DMS114 treated with DMSO at 0.1 percent for 48 hours (cell line): Measurements from ENCODE around the gene TRIM17.

Source experiments
- DNase-seq: peaks from one replicate; lab custom pipeline; 2025; ENCODE audit not compliant: unreplicated experiment; lab: John Stamatoyannopoulos, UW

TRIM17 gene

DNA sequence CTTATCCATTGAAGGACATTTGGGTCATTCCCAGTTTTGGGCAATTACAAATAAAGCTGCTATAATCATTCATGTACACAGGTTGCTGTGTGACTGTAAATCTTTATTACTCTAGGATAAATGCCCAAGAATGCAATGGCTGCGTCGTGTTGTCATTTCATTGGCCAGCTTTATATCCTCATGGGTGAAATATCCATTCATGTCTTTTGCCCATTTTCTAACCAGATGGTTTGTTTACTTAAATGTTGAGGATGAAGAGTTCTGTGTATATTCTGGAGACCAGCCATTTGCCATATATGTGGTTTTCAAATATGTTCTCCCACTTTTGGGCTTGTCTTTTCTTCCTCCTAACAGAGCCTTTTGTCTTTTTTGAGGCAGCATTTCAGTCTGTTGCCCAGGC is 35.3 kb downstream of the TRIM17 start:
- DNase-seq, result no peak

DNA sequence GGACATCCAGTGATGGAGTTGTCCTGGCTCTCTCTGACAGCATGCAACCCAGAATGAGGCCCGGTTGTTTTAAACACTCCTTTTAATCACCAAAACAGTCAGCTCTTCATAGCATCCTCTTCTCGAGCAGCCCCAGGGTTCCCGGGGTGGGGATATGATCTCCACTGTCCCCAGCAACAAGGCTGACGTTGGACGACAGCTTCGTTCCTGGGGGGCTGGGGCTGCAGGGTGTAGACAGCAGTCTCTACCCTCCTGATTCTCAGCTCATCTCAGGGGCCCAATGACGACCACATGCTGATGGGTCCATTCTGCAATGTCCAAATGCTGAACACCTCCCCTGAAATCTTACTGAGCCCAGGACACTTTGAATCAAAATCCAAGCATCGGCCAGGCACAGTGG is 37.0 kb downstream of the TRIM17 start:
- no peak for DNase-seq

DNA sequence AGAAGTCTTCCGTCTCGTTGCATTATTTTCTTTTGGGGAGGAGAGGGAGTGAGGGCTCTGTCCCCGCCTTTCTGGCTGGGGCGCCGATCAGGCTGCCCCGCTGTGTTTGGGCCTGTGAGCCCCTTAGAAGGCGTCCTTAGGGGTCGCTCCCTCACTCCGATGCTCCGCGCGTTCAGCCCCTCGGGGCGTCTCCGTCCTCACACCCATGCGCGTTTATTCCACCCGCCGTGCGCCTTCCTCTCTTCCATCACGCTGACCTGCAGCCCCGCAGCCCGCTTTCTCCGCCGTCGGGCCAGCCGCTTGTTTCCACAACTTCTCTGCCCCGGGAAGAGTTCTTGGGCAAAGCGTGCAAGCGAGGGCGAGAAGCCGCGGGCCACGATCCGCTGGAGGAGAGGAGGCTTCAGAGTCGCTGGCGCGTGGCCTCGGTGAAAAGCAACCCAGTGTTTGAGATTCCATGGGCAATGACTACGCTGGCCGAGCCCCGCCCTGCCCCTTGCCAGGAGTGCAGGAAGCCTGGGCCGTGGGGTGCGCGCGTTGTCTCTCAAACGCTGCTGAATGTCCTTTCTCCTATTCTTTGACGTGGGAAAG is 37.7 kb downstream of the TRIM17 start:
- no peak for DNase-seq

DNA sequence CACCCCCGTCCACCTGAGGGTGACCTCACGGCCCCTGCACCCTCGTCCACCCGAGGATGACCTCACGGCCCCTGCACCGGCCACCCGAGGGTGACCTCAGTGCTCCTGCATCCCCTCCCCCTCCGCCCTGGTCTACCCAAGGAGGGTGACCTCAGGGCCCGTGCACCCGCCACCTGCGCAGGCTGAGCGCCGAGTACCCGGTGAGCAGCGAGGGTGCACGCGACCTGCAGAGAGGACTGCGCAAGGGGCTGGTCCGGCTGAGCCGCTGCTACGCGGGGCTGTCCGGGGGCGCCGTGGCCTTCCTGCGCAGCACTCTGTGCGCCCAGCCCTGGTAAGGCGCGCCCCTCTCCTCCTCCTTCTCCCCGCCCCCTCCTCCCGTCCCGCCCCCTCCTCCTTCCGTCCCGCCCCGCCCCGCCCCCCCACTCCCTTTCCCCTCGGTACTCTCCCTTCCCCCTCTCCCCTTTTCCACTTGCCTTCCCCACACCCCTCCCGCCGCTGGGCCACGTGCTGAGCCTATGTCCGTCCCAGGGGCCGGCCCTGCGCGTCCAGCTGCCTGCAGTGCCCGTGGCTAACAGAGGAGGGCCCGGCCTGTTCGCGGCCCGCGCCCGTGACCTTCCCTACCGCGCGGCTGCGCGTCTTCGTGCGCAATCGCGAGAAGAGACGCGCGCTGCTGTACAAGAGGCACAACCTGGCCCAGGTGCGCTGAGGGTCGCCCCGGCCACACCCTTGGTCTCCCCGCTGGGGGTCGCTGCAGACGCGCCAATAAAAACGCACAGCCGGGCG is 38.4 kb downstream of the TRIM17 start:
- peak; percentile 58 for DNase-seq

DNA sequence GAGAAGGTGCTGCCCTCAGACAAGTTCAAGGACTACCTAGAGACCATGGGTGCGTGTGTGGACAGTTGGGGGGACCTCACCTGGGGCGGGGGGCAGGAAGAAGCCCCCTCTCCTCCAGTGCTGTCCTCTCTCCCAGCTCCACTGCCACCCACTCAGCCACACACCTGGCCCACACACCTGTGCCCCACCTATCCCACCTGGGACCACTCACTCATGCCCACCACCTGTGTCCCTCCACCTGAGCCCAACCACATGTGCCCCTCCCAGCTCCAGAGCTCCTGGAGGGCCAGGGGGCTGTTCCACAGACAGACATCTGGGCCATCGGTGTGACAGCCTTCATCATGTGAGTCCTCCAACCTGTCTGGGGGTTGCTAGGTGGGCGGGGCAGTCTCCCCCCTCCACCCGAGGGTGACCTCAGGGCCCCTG is 39.0 kb downstream of the TRIM17 start:
- no peak for DNase-seq

DNA sequence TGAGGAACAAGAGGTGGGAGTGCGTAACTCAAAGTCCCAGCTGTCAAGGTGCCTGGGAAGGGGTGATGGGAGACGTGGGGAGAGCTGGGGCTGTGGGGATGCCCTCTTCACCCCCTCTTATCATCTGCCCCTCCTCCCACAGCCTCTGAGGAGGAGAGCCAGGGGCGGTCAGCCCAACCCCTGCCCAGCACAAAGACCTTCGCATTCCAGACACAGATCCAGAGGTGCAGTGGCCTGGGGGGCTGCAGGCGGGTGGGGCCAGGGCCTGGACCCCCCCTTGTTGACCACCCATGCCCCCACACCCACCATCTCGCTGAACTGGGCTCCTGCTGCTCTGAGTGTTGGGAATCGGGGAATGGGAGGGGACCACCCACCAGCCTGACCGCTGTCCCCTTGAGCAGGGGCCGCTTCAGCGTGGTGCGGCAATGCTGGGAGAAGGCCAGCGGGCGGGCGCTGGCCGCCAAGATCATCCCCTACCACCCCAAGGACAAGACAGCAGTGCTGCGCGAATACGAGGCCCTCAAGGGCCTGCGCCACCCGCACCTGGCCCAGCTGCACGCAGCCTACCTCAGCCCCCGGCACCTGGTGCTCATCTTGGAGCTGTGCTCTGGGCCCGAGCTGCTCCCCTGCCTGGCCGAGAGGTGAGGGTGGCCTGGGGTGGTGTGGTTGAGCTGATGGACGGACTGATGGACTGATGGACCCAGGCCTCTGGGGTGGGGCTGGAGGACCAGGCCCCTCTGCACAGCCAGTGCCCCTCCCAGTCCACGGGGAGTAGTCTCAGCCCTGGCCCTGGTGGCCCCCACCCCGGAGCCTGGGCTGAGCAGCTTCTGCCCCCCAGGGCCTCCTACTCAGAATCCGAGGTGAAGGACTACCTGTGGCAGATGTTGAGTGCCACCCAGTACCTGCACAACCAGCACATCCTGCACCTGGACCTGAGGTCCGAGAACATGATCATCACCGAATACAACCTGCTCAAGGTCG is 39.7 kb downstream of the TRIM17 start:
- no peak for DNase-seq

DNA sequence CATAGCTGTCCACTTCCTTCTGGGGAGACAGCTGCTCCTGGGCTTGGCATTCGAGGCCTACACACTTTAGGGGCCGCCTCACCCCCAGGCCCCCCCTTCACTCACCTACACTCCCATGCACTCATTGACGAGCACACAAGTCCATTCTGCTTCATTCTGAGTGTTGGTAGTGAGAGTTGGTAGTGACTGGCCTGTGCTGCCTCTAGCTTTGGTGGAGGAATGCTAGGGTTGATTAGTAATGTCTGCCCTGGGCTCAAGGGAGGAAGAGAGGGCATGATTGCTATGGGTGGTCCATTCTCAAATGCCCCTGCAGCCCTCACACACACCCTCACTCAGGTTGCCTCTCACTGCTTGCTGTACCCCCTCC is 40.4 kb downstream of the TRIM17 start:
- DNase-seq, result no peak

DNA sequence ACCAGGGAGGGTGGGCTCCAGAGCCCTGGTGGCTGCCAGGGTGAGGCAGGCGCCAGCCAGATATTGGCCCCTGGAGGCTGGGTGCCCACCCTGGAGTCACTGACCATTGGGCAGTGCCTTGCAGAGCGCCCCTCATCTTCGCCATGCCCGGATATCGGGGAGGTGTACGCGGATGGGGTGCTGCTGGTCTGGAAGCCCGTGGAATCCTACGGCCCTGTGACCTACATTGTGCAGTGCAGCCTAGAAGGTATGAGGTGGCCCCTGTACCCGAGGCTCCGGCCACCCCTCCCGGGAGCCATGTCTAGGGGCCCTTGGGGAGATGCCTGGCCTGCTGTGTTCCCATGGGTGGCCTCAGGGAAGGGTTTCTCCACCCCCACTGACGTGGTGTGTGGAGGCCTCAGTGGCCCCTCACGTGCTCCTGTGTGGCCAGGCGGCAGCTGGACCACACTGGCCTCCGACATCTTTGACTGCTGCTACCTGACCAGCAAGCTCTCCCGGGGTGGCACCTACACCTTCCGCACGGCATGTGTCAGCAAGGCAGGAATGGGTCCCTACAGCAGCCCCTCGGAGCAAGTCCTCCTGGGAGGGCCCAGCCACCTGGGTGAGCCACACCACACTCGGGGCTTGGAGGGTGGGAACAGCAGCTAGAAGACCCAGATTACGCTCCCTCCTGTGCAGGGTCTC is 40.9 kb downstream of the TRIM17 start:
- DNase-seq, result no peak

DNA sequence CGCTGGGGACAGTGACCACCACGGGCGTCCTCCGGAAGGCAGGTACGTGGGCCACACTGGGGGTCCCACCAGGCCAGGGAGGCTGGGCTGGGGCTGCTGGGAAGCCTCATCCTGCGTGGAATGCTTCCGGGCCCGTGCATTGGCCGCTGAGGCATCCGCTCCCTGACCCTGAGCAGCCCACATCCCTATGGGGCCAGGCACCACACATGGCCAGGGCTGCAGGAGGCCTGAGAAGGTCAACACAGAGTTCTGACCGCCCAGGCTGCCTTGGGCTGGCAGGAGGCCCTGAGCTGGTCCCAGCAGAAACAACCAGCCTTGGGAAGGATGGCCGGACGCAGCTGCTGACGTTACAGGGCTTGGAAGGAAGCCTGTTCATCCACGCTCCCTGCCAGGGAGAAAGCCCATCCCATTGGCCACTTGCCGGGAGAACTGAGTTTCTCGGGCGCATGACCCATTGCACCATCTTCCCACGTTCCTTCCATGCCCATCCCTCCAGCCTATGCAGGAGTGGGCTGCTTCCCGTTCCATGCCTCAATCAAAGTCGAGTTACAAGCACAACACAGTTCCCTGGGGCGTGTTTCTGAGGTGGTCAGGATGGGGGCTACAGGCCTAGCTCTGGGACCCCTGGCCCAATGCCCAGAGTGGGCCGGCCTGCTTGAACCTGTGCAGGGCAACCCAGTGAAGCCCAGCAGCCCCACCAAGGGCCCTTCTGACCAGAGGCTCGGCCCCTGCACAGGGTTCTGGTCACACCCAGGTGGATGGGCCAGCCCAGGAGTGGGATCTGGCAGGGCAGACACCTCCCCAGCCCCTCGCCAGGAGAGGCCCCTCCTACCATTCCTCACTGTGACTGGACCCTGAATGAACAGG is 41.7 kb downstream of the TRIM17 start:
- DNase-seq, result no peak

DNA sequence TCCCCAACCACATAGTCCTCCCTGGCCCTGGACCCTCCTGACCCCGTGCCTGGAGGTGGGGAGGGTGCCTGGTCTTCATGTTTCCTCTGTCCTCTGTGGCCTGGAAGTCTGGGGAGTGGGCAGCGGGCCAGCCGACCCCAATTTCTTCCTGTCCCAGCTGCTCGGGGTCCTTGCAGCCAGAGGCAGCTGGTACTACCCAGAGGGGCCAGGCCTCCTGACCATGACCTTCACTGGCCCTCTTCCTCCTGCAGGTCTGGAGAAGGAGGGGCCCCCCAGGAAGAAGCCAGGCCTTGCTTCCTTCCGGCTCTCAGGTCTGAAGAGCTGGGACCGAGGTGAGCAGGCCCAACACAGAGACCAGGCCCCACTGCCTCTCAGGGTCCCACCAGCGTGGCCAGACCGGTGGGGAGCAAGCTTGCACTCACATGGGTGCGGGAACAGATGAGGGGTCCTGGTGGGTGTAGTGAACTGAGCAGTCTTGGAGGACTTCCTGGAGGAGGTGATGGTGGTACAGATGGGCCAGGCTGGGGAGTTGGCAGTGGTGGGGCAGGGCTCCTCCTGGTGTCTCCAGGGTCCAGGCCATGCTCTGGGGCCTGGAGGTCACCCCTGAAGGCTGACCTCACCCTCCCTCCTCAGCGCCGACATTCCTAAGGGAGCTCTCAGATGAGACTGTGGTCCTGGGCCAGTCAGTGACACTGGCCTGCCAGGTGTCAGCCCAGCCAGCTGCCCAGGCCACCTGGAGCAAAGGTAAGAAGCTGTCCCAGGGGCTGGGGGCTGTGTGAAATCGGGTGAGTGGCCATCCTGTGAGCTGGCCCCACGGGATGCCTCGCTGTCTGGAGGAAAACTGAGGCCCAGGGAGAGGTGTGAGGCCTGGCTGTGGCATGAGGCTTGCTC is 42.7 kb downstream of the TRIM17 start:
- no peak for DNase-seq

DNA sequence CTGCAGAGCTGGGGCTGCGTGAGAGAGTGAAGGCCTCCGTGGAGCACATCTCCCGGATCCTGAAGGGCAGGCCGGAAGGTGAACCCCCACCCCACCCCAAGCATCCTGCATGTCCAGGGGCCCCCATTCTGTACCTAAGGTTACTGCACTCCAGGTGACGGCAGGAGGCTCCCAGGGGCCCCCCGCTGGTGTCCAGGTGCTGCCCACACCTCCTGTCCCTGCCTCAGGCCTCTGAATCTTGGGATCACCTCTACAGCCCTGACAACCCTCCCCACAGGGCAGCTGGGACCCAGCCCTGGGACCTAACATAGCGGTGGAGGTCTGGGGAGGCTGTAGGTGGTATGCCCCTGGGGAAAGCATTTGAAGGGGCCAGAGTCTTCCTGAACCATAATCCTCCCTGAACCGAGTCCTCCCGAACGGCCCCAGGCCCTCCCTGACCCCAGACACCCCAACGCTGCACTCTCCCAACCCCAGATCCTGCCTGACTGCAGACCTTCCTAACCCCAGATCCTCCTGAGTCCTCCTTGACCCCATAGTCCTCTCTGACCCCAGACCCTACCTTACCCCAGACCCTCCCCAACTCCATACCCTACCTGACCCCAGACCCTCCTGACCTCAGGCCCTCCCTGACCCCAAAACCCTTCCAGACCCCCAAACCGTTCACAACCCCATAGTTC is 43.5 kb downstream of the TRIM17 start:
- no peak for DNase-seq

DNA sequence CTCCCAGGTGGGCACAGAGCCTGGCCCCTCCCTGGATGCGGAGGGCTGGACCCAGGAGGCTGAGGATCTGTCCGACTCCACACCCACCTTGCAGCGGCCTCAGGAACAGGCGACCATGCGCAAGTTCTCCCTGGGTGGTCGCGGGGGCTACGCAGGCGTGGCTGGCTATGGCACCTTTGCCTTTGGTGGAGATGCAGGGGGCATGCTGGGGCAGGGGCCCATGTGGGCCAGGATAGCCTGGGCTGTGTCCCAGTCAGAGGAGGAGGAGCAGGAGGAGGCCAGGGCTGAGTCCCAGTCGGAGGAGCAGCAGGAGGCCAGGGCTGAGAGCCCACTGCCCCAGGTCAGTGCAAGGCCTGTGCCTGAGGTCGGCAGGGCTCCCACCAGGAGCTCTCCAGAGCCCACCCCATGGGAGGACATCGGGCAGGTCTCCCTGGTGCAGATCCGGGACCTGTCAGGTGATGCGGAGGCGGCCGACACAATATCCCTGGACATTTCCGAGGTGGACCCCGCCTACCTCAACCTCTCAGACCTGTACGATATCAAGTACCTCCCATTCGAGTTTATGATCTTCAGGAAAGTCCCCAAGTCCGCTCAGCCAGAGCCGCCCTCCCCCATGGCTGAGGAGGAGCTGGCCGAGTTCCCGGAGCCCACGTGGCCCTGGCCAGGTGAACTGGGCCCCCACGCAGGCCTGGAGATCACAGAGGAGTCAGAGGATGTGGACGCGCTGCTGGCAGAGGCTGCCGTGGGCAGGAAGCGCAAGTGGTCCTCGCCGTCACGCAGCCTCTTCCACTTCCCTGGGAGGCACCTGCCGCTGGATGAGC is 44.3 kb downstream of the TRIM17 start:
- no peak for DNase-seq

DNA sequence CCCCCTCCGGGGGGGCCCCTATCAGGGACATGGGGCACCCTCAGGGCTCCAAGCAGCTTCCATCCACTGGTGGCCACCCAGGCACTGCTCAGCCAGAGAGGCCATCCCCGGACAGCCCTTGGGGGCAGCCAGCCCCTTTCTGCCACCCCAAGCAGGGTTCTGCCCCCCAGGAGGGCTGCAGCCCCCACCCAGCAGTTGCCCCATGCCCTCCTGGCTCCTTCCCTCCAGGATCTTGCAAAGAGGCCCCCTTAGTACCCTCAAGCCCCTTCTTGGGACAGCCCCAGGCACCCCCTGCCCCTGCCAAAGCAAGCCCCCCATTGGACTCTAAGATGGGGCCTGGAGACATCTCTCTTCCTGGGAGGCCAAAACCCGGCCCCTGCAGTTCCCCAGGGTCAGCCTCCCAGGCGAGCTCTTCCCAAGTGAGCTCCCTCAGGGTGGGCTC is 44.9 kb downstream of the TRIM17 start:
- no peak for DNase-seq

DNA sequence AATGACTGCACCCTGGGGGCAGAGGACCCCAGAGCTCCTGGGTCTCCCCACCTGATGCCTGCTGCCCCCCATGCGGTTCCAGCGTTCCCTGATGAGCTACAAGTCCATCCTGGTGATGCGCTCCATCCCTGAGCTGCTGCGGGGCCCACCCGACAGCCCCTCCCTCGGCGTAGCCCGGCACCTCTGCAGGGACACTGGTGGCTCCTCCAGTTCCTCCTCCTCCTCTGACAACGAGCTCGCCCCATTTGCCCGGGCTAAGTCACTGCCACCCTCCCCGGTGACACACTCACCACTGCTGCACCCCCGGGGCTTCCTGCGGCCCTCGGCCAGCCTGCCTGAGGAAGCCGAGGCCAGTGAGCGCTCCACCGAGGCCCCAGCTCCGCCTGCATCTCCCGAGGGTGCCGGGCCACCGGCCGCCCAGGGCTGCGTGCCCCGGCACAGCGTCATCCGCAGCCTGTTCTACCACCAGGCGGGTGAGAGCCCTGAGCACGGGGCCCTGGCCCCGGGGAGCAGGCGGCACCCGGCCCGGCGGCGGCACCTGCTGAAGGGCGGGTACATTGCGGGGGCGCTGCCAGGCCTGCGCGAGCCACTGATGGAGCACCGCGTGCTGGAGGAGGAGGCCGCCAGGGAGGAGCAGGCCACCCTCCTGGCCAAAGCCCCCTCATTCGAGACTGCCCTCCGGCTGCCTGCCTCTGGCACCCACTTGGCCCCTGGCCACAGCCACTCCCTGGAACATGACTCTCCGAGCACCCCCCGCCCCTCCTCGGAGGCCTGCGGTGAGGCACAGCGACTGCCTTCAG is 45.5 kb downstream of the TRIM17 start:
- no peak for DNase-seq

DNA sequence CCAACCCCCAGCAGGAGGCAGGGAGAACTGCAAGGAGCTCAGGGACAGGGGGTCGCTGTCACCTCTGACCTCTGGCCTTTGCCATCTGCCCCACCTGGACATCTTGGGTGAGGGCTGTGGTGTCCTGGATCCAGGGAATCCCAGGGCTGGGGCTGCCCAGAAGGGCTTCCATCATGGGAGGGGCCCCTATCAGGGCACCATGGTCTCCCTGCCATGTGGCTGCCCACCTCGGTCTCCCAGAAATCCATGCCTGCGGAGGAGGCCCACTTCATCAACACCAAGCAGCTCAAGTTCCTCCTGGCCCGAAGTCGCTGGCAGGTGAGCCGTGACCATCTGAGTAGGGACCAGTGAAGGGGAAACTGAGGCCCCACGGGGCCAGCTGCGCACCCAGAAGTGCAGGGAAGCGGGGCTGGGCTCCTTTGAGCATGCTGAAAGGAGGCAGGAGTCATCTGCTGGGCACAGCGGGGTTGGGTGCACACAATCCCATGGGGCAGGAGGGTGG is 46.2 kb downstream of the TRIM17 start:
- DNase-seq, result no peak

DNA sequence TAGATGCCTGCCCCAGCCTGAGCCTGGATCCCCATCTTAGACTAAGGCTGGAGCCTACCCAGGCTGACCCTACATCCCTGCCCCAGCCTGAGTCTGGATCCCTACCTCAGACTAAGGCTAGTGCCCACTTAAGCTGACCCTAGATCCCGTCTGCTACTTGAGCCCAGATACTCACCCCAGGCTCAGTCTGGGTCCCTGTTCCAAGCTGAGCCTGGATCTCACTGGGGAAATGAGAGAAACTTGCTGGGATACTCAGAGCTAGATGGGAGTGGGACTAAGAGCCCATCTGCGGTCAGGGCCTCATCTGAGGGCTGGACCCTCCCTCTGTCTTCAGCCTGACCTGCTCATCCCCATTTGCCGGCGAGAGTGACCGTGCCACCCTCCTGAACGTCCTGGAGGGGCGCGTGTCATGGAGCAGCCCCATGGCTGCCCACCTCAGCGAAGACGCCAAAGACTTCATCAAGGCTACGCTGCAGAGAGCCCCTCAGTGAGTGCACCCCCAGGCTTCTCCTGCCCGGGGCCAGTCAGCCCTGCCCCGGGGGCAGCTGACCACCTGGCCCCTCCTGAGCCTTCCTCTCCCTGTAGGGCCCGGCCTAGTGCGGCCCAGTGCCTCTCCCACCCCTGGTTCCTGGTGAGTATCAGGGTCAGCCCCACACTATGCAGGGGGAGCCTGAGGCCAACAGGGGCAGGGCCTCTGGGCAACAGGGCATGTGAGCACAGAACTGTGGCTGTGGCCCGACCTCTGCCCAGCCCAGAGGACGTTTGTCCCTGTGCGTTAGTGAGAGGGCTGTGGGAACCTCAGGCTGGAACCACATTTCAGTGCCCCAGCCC is 46.8 kb downstream of the TRIM17 start:
- no peak for DNase-seq
